Loucy (cell line): Measurements from ENCODE around the gene JARID2.

Source experiments
- H2AFZ ChIP-seq: fragments of 200-600 bp; sonication (generic); 2 replicates; pipeline ENCODE4 v1.6.0; 2016; ENCODE audit warnings: antibody characterized with exemption, mild to moderate bottlenecking, low read length, moderate library complexity
- H3F3A ChIP-seq: fragments of 200-600 bp; 2 replicates; pipeline ENCODE4 v1.6.0; 2016; ENCODE audit warnings: antibody characterized with exemption, low read depth, mild to moderate bottlenecking
- H3K27me3 ChIP-seq: fragments of 200-600 bp; sonication (generic); 2 replicates; pipeline ENCODE4 v1.6.1; 2014; ENCODE audit warnings: low read length, mild to moderate bottlenecking; ENCODE audit not compliant: insufficient read depth, poor library complexity, severe bottlenecking
- H3K36me3 ChIP-seq: fragments of 200-600 bp; sonication (generic); 2 replicates; pipeline ENCODE4 v1.6.1; 2016; ENCODE audit warnings: low read length; ENCODE audit not compliant: insufficient read depth
- H3K4me1 ChIP-seq: fragments of 200-600 bp; sonication (generic); 2 replicates; pipeline ENCODE4 v1.5.1; 2014; ENCODE audit warnings: low read length, mild to moderate bottlenecking; ENCODE audit not compliant: insufficient read depth, poor library complexity, severe bottlenecking
- H3K4me2 ChIP-seq: fragments of 200-600 bp; sonication (generic); 2 replicates; pipeline ENCODE4 v1.6.0; 2014; ENCODE audit warnings: antibody characterized with exemption, low read length, low read depth, mild to moderate bottlenecking; ENCODE audit not compliant: poor library complexity, severe bottlenecking
- H3K4me3 ChIP-seq: fragments of 200-600 bp; sonication (generic); 2 replicates; pipeline ENCODE4 v1.5.1; 2014; ENCODE audit warnings: low read length, mild to moderate bottlenecking, mixed read lengths; ENCODE audit not compliant: poor library complexity, severe bottlenecking
- H3K79me2 ChIP-seq: fragments of 200-600 bp; sonication (generic); 2 replicates; pipeline ENCODE4 v1.6.1; 2014; ENCODE audit warnings: low read length; ENCODE audit not compliant: insufficient read depth
- H3K9ac ChIP-seq: fragments of 200-600 bp; sonication (generic); 2 replicates; pipeline ENCODE4 v1.6.0; 2014; ENCODE audit warnings: mild to moderate bottlenecking, low read depth, low read length, moderate library complexity; ENCODE audit not compliant: poor library complexity, severe bottlenecking
- H3K9me2 ChIP-seq: fragments of 200-600 bp; sonication (generic); replicated peaks from 2 replicates; pipeline ENCODE4 v1.6.1; 2016; ENCODE audit warnings: low read depth, low read length, mixed read lengths
- H3K9me3 ChIP-seq: fragments of 200-600 bp; sonication (generic); 2 replicates; pipeline ENCODE4 v1.6.1; 2014; ENCODE audit warnings: mild to moderate bottlenecking, antibody characterized with exemption, low read length, low read depth; ENCODE audit not compliant: insufficient read depth
- H4K20me1 ChIP-seq: fragments of 200-600 bp; sonication (generic); 2 replicates; pipeline ENCODE4 v1.6.0; 2014; ENCODE audit warnings: antibody characterized with exemption, low read length, mild to moderate bottlenecking; ENCODE audit not compliant: insufficient read depth, poor library complexity, severe bottlenecking
- EZH2phosphoT487 ChIP-seq: fragments of 200-600 bp; IDR thresholded peaks from 2 replicates; pipeline ENCODE4 v1.6.1; 2018; ENCODE audit warnings: antibody characterized with exemption, mild to moderate bottlenecking, moderate library complexity, borderline replicate concordance
- TF ChIP-seq, protein P1 (sequence below): fragments of 200-600 bp; sonication (generic); conservative IDR thresholded peaks from 2 replicates; pipeline ENCODE4 v1.5.1; 2014; ENCODE audit warnings: mild to moderate bottlenecking, antibody characterized with exemption, low read length

The JARID2 gene

DNA sequence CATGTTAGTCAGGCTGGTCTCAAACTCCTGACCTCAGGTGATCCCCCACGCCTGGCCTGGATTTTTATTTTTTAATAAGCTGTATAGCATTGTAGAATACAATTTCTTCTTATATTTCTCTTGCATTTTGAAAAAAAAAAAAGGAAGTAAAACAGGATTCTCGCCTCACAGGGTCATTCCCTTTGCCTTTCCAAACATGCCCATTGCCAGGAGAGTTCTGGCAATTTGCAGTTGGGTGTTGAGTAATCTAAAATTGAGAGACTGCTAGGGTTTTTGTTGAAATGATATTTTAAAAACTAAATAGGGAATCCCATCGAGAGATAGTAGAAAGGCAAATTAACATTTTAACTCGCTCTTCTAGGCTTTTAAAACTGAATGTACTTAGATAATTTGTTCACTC lies 196.1 kb downstream of the JARID2 start:
- no peak overlapping the region for H3K4me2 ChIP-seq
- no peaks in the 10 kb centered on the region for H3K9me3 ChIP-seq
- H3K27me3 ChIP-seq = no peaks in the 10 kb centered on the region
- H3K4me3 ChIP-seq = no peak overlapping the region
- H3K9me2 ChIP-seq = no peaks in the 10 kb centered on the region
- peaks cover 100% of the 10 kb centered on the region for H3K79me2 ChIP-seq
- no peak overlapping the region for H2AFZ ChIP-seq
- peaks cover 52% of the 10 kb centered on the region for H3K4me1 ChIP-seq
- peaks cover 16% of the 10 kb centered on the region for H3F3A ChIP-seq
- H3K36me3 ChIP-seq = peaks cover 23% of the 10 kb centered on the region
- no peak for TF ChIP-seq EZH2phosphoT487
- TF ChIP-seq, protein P1, sequence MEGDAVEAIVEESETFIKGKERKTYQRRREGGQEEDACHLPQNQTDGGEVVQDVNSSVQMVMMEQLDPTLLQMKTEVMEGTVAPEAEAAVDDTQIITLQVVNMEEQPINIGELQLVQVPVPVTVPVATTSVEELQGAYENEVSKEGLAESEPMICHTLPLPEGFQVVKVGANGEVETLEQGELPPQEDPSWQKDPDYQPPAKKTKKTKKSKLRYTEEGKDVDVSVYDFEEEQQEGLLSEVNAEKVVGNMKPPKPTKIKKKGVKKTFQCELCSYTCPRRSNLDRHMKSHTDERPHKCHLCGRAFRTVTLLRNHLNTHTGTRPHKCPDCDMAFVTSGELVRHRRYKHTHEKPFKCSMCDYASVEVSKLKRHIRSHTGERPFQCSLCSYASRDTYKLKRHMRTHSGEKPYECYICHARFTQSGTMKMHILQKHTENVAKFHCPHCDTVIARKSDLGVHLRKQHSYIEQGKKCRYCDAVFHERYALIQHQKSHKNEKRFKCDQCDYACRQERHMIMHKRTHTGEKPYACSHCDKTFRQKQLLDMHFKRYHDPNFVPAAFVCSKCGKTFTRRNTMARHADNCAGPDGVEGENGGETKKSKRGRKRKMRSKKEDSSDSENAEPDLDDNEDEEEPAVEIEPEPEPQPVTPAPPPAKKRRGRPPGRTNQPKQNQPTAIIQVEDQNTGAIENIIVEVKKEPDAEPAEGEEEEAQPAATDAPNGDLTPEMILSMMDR = no peak
- no peak overlapping the region for H3K9ac ChIP-seq
- H4K20me1 ChIP-seq = peaks cover 99% of the 10 kb centered on the region

DNA sequence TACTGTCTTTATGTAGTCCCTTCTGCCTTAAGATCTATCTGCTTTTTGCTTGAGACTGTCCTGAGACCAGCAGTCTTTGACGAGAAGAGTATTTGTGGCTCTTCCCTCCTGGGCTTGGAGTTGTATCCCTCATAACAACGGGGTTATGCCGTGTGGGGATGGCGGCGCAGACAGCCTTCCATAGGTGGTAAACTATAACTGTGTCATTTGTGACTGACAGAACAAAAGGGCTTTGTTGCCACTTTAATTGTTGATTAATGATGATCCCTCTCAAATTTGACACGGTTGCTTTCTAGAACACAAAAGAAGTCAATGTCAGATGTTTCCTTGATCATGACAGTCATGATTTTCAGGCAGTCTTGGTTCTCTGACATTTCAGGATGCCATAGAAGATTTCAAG lies 196.6 kb downstream of the JARID2 start:
- no peak overlapping the region for H2AFZ ChIP-seq
- no peaks in the 10 kb centered on the region for H3K27me3 ChIP-seq
- no peaks in the 10 kb centered on the region for H3K9me2 ChIP-seq
- peaks cover 52% of the 10 kb centered on the region for H3K4me1 ChIP-seq
- no peak overlapping the region for H3K4me2 ChIP-seq
- no peak overlapping the region for H3K9ac ChIP-seq
- TF ChIP-seq, protein P1 = no peak
- TF ChIP-seq EZH2phosphoT487 = no peak
- H4K20me1 ChIP-seq = peaks cover 99% of the 10 kb centered on the region
- H3F3A ChIP-seq = peaks cover 16% of the 10 kb centered on the region
- H3K9me3 ChIP-seq = no peaks in the 10 kb centered on the region
- H3K36me3 ChIP-seq = peaks cover 28% of the 10 kb centered on the region
- no peak overlapping the region for H3K4me3 ChIP-seq
- peaks cover 100% of the 10 kb centered on the region for H3K79me2 ChIP-seq

DNA sequence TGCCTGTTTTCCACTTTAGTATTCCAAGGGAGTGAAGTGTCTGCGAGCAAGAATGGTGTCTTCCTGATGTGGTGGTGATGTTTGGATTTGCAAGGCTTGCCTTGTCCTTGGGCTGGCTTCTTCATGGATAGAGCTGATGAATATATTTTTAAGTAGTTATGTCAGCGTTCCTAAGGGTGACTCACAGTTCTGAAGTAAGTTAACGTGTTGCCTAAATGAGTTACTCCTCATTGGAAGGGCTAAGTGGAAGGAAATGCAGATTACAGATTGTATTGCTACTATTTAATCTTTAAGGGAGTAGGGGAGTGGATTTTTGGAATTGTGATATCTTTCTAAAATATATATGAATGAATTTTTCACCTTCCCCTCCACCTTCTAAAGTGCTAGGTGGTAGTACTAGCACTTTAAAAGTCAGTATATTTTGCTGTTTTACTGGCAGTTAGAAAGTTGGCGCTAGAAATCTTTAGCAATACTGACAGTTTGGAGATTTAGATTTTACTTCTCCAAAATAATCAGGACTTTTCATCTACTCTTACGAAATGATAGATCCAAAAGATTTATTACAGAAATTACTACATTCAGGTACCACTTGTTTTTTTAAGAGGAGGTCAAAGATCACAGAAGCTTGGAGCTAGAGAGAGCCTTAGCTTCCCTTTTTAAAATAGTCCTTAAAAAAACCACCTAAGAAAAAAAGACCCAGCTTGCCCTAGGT lies 197.4 kb downstream of the JARID2 start:
- H2AFZ ChIP-seq = no peak overlapping the region
- peaks cover 99% of the 10 kb centered on the region for H4K20me1 ChIP-seq
- no peak overlapping the region for H3K4me3 ChIP-seq
- H3K9me2 ChIP-seq = no peaks in the 10 kb centered on the region
- H3K36me3 ChIP-seq = peaks cover 29% of the 10 kb centered on the region
- peaks cover 52% of the 10 kb centered on the region for H3K4me1 ChIP-seq
- TF ChIP-seq, protein P1 = no peak
- TF ChIP-seq EZH2phosphoT487 = no peak
- no peaks in the 10 kb centered on the region for H3K9me3 ChIP-seq
- peaks cover 12% of the 10 kb centered on the region for H3F3A ChIP-seq
- no peaks in the 10 kb centered on the region for H3K27me3 ChIP-seq
- peaks cover 100% of the 10 kb centered on the region for H3K79me2 ChIP-seq
- no peak overlapping the region for H3K4me2 ChIP-seq
- H3K9ac ChIP-seq = no peak overlapping the region
